HUES64 (cell line): Measurements from ENCODE around the gene LRRC7.
"Not testable (repeated sequence)": the region's sequence is repeated elsewhere in the genome, so short reads cannot be mapped to it uniquely, and the experiment has no call there.

Experiments used
- H3K27ac ChIP-seq: 2 replicates; pipeline ENCODE4 v1.7.0; 2013; ENCODE audit warnings: low read depth, low read length, inconsistent platforms
- H3K27me3 ChIP-seq: 2 replicates; pipeline ENCODE4 v1.6.1; 2013; ENCODE audit warnings: mild to moderate bottlenecking, low read length; ENCODE audit not compliant: insufficient read depth
- H3K36me3 ChIP-seq: 2 replicates; pipeline ENCODE4 v1.6.1; 2013; ENCODE audit warnings: mild to moderate bottlenecking, low read length; ENCODE audit not compliant: insufficient read depth
- H3K4me1 ChIP-seq: 2 replicates; pipeline ENCODE4 v1.6.1; 2013; ENCODE audit warnings: mild to moderate bottlenecking, low read length, moderate library complexity; ENCODE audit not compliant: insufficient read depth
- H3K4me3 ChIP-seq: 2 replicates; pipeline ENCODE4 v1.5.1; 2013; ENCODE audit warnings: mild to moderate bottlenecking, low read length, moderate library complexity
- H3K9ac ChIP-seq: 2 replicates; pipeline ENCODE4 v1.6.1; 2013; ENCODE audit warnings: mild to moderate bottlenecking, low read depth, low read length
- H3K9me3 ChIP-seq: 2 replicates; pipeline ENCODE4 v1.6.1; 2013; ENCODE audit warnings: low read depth, low read length; ENCODE audit not compliant: insufficient read depth
- whole genome bisulfite sequencing: fragments of 150-250, 120-280 bp; methylation state at CpG from one replicate; pipeline ENCODE4 v1.1.7; 2013; ENCODE audit warnings: missing lambda C conversion rate; 5-methylcytosine and 5-hydroxymethylcytosine counted together

LRRC7 gene

GRCh38 chr1:69878338-69878737 lies 310.6 kb downstream of the LRRC7 start:
- 88% methylated on average over 3 of the region's 3 CpGs for WGBS
- Histone ChIP-seq H3K27me3 (no peaks in the 10 kb centered on the region), H3K9ac (no peak overlapping the region)

DNA sequence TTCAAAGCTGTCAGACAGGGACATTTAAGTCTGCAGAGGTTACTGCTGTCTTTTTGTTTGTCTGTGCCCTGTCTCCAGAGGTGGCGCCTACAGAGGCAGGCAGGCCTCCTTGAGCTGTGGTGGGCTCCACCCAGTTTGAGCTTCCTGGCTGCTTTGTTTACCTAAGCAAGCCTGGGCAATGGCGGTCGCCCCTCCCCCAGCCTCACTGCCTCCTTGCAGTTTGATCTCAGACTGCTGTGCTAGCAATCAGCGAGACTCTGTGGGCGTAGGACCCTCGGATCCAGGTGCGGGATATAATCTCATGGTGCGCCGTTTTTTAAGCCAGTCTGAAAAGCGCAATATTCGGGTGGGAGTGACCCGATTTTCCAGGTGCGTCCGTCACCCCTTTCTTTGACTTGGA lies 320.3 kb downstream of the LRRC7 start:
- H3K4me1 ChIP-seq, H3K9ac ChIP-seq, H3K36me3 ChIP-seq, H3K4me3 ChIP-seq, H3K27me3 ChIP-seq, H3K27ac ChIP-seq: not testable (repeated sequence)
- 85% methylated on average over 13 of the region's 14 CpGs for WGBS
- H3K9me3 ChIP-seq, result peaks cover 28% of the 10 kb centered on the region

More at GRCh38 chr1:69878338-69878737, 310.6 kb downstream of the LRRC7 start:
- no peaks in the 10 kb centered on the region for H3K4me1 ChIP-seq
- H3K36me3 ChIP-seq, result no peaks in the 10 kb centered on the region
- H3K9me3 ChIP-seq, result no peaks in the 10 kb centered on the region
- no peak overlapping the region for H3K4me3 ChIP-seq
- H3K27ac ChIP-seq, result no peak overlapping the region

DNA sequence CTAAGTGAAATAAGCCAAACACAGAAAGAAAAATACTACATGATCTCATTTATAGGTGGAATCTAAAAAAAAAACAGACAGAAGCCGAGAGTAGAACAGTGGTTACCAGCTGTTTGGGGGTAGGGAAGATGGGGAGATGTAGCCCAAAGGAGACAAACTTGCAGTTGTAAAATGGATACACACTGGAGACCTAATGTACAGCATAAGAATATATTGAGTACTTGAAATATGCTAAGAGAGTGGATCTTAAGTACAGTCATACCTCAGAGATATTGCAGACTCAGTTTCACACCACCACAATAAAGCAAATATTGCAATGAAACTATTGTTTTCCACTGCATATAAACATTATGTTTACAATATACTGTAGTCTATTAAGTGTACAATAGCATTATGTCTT lies 320.9 kb downstream of the LRRC7 start:
- no peaks in the 10 kb centered on the region for H3K27me3 ChIP-seq
- H3K9ac ChIP-seq, result no peak overlapping the region
- H3K4me1 ChIP-seq, result no peaks in the 10 kb centered on the region
- H3K9me3 ChIP-seq, result peaks cover 28% of the 10 kb centered on the region
- no peaks in the 10 kb centered on the region for H3K36me3 ChIP-seq
- whole genome bisulfite sequencing, result 94% methylated on average over 1 of the region's 1 CpG
- no peak overlapping the region for H3K4me3 ChIP-seq
- H3K27ac ChIP-seq, result no peak overlapping the region

- no peaks in the 10 kb centered on the region for H3K4me1 ChIP-seq
- no peak overlapping the region for H3K4me3 ChIP-seq
- no peaks in the 10 kb centered on the region for H3K9me3 ChIP-seq
- no peaks in the 10 kb centered on the region for H3K36me3 ChIP-seq
- WGBS, result 92% methylated on average over 5 of the region's 5 CpGs
- H3K27me3 ChIP-seq, result no peaks in the 10 kb centered on the region
- no peak overlapping the region for H3K9ac ChIP-seq
- no peak overlapping the region for H3K27ac ChIP-seq
These were observed 330.8 kb downstream of the LRRC7 start for GRCh38 chr1:69898403-69898947.

DNA sequence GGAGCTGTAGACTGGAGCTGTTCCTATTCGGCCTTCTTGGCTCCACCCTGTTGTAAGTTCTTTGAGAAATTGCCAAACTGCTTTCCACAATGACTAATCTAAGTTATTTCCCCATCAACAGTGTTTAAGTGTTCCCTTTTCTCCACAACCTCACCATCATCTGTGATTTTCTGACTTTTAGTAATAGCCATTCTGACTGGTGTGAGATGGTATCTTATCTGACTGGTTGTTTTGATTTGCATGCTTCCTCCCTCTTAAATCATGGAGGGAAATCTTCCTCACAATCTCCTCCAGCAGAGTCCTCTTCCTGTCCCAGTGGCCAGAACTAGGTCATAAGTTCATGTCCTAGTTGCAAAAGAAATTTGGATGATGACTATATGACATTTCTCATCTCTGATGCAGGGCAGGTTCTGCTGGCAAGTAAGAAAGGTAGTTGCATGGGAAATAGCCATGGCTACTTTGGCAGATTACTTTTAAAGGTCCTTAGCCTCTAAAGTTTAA lies 343.6 kb downstream of the LRRC7 start:
- WGBS, result 100% methylated on average over 1 of the region's 1 CpG

GRCh38 chr1:69913977-69914376 lies 346.3 kb downstream of the LRRC7 start:
- Histone ChIP-seq H3K4me3 (no peak overlapping the region), H3K36me3 (no peaks in the 10 kb centered on the region), H3K4me1 (no peaks in the 10 kb centered on the region), H3K27ac (no peak overlapping the region), H3K27me3 (no peaks in the 10 kb centered on the region), H3K9me3 (peaks cover 5% of the 10 kb centered on the region), H3K9ac (no peak overlapping the region)
- WGBS, result 100% methylated on average over 1 of the region's 1 CpG

More for the DNA sequence above, 343.6 kb downstream of the LRRC7 start:
- Histone ChIP-seq H3K9me3 (peaks cover 5% of the 10 kb centered on the region), H3K9ac (no peak overlapping the region), H3K4me1 (no peaks in the 10 kb centered on the region), H3K27me3 (no peaks in the 10 kb centered on the region), H3K36me3 (no peaks in the 10 kb centered on the region), H3K27ac (no peak overlapping the region), H3K4me3 (no peak overlapping the region)

DNA sequence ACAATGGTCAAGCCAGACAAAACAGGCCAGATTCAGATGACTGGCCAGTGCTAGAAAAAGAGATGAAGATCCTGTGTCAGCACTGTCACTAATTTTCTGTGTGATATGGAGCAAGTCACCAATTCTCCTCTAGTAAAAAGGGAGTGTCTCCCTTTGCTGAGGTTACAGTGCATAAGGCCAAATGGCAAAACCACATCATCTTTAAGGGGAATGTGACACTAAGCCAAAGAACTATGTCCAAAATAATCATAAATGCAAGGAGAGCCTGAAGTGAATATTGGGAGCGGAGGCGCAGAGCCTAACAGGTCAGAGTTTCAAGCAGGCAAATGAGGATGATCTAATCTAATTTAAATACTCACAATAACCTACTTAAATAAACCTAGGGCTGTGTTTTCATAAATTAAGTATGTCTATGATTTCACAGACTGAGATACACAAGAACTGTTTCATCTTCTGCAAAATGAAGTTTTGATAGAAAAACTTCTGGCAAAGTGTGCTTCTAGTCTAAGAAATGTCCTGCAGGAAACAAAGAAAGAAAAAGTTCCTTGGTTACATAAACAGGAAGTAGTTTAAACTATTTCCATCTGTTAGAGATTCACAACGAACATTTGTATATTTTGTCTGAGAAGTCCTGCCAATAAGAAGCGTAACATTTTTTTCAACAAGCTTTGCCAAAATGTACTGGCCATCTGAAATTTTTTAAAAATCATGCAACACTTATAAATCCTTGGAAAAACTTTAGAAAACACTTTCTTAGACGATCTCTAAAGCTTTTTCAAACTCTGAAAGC lies 347.4 kb downstream of the LRRC7 start:
- H3K27ac ChIP-seq, result 0 out of 2 replicates have a peak overlapping the region, but pooled peaks have one; percentile 4
- H3K9me3 ChIP-seq, result peaks cover 5% of the 10 kb centered on the region
- H3K9ac ChIP-seq, result no peak overlapping the region
- no peaks in the 10 kb centered on the region for H3K36me3 ChIP-seq
- WGBS, result 80% methylated on average over 5 of the region's 5 CpGs
- no peak overlapping the region for H3K4me3 ChIP-seq
- H3K4me1 ChIP-seq, result no peaks in the 10 kb centered on the region
- H3K27me3 ChIP-seq, result no peaks in the 10 kb centered on the region

DNA sequence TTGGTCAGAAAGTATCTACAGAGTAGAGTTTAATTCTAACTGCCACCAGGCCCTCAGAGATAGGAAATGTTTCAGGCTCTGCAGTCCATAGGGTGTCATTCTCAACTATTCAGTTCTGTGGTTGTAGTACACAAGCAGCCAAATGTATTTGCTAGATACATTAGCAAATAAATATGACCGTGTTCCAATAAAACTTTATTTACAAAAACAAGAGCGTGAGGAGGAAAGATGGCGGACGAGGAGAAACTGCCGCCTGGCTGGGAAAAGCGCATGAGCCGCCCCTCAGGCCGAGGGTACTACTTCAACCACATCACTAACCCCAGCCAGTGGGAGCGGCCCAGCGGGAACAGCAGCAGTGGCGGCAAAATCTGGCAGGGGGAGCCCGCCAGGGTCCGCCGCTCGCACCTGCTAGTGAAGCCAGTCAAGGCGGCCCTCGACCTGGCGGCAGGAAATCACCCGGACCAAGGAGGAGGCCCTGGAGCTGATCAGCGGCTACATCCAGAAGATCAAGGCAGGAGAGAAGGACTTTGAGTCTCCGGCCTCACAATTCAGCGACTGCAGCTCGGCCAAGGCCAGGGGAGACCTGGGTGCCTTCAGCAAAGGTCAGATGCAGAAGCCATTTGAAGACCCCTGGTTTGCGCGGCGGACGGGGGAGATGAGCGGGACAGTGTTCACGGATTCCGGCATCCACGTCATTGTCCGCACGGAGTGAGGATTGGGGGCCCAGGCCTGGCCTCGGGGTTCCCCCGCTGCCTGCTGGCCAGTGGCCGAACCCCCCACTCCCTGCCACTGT lies 351.6 kb downstream of the LRRC7 start:
- Histone ChIP-seq H3K27ac (no peak overlapping the region), H3K4me1 (no peaks in the 10 kb centered on the region), H3K4me3 (no peak overlapping the region), H3K36me3 (no peaks in the 10 kb centered on the region), H3K27me3 (no peaks in the 10 kb centered on the region), H3K9me3 (no peaks in the 10 kb centered on the region), H3K9ac (no peak overlapping the region)
- WGBS, result 96% methylated on average over 36 of the region's 36 CpGs

GRCh38 chr1:69919922-69920273 lies 352.2 kb downstream of the LRRC7 start:
- Histone ChIP-seq H3K27ac (no peak overlapping the region), H3K9ac (no peak overlapping the region), H3K9me3 (no peaks in the 10 kb centered on the region), H3K4me1 (no peaks in the 10 kb centered on the region), H3K36me3 (no peaks in the 10 kb centered on the region), H3K4me3 (no peak overlapping the region), H3K27me3 (no peaks in the 10 kb centered on the region)
- WGBS, result 95% methylated on average over 6 of the region's 6 CpGs

DNA sequence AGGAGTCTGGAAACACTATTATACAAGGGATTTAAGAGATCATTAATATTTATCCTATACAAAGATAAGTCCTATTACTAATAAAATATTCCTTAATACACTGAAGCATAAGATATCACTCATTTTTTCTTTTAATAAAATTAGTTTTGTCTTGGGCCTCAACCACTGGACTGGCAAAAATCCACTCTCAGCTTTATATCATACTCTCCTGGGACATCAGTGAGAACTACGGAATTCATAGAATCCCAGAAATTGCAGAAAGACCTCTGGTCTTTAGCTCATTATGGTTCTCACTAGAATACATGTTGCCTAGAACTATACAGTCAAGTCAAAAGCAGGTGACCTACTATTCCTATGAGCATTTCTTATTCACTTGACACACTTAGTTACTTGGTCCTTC lies 352.7 kb downstream of the LRRC7 start:
- Histone ChIP-seq H3K27me3 (no peaks in the 10 kb centered on the region), H3K4me3 (no peak overlapping the region), H3K27ac (no peak overlapping the region), H3K36me3 (no peaks in the 10 kb centered on the region), H3K4me1 (no peaks in the 10 kb centered on the region), H3K9ac (no peak overlapping the region), H3K9me3 (no peaks in the 10 kb centered on the region)
- WGBS, result 96% methylated on average over 1 of the region's 1 CpG

DNA sequence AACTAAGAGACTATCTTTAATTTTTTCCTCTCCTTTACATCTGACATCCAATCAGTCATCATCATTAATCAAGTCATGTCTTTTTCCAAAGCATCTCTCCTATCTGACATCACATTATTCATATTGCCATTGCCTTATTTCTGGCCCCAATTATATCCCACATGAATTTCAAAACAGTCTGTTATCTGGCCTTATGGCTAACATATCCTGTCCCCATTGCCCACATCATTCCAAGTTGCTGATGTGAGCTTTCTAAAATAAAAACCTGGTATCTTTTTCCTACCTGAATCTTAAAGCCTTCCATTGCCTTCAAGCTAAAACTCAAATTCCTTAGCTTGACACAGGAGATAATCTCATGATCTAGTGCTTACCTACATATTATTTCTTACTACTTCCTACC lies 353.8 kb downstream of the LRRC7 start:
- Histone ChIP-seq H3K4me1 (no peaks in the 10 kb centered on the region), H3K27me3 (no peaks in the 10 kb centered on the region), H3K36me3 (no peaks in the 10 kb centered on the region), H3K9ac (no peak overlapping the region), H3K4me3 (no peak overlapping the region), H3K9me3 (no peaks in the 10 kb centered on the region), H3K27ac (no peak overlapping the region)
